Measurements from ENCODE around the gene FSIP2.

- TF ChIP-seq CTCF (IDR thresholded peaks at IDR 0.05), result no peak
- no peak for TF ChIP-seq POLR2A (IDR thresholded peaks at IDR 0.05)
Observed at GRCh38 chr2:185859506-185859905, 120.9 kb downstream of the FSIP2 start.
